GM19467 (cell line): ENCODE data around the gene TTYH3.

Experiments
- ATAC-seq: cut with Tn5 transposase; IDR thresholded peaks from one replicate; pipeline ENCODE4 v1.9.1; 2021; ENCODE audit warnings: mild to moderate bottlenecking, moderate library complexity; ENCODE audit not compliant: unreplicated experiment

TTYH3 gene

DNA sequence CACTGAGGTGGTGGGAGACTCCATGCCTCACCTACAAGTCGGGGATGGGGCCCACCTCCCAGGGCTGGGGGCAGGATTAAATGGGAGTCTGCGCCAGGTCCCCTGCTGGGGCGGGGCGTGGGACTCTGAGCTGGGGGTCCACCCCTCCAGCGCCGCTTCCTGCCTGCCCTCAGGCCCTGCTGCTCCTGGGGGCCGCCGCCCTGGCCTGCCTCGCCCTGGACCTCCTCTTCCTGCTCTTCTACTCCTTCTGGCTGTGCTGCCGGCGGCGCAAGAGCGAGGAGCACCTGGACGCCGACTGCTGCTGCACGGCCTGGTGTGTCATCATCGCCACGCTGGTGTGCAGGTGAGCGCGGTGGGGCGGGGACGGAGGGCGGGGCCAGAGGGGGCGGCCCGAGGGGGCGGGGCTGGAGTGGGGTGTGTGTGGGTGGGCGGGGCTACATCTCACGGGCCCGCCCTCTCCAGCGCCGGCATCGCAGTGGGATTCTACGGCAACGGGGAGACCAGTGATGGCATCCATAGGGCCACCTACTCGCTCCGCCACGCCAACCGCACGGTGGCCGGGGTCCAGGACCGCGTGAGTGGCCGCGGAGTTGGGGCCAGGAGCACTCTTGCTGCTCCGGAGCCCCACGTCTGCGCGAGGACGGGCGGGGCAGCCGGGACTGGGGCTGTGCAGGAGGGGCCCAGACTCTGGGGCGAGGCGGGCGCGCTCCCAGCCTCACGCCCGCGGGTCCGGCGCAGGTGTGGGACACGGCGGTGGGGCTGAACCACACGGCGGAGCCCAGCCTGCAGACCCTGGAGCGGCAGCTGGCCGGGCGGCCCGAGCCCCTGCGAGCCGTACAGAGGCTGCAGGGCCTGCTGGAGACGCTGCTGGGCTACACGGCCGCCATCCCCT lies 15.1 kb downstream of the TTYH3 start:
- ATAC-seq = no peak

DNA sequence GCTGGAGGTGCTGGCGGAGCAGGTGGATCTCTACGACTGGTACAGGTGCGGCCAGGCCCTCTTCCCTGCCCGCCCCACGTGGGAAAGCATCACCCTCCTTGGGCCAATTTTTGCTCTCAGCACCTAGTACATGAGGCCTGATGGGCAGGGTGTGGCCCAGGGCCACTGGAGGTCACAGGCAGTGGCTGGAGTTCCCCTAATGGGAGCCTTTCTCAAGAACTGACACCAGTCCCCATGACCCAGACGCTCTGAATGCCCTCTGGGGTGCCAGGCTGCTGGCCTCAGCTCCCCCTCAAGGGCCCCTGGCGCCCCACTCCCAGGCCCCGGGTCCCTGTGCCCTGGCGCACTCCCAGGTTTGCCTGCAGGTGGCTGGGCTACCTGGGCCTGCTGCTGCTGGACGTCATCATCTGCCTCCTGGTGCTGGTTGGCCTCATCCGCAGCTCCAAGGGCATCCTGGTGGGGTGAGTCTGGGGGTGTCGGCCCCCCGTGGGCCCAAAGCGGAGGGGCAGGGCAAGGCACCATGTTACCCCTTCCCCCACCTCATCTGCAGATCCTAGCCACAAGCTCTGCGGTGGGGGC lies 15.9 kb downstream of the TTYH3 start:
- ATAC-seq = no peak

DNA sequence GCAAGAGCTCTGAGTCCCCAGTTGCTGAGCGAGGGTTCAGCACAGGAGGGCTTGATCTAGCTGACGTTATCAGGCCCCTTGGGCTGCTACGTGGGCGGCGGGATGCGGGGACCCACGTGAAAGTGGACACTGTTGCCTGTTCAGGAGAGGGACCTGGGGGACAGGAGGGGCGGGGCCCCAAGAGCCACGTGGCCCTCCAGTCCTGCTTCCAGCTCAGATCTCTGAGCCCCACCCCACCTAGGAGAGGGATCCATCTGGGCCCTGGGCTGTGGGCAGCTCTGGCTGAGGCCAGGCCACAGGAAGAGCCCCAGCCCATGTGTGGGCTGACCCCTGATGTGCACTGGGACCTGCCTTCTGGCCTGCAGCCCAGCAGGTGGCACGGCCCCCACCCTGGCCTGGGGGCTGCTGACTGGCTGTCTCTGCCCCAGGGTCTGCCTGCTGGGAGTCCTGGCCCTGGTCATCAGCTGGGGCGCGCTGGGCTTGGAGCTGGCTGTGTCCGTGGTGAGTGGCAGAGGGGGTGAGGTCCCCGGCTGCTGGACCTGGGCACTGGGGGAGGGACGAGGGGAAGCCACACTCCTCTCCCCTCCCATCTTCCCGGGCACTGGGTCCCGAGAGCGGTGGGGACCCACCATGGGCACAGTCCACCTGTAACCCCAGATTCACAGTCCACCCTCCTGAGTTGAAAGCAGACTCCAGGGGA lies 17.5 kb downstream of the TTYH3 start:
- no peak for ATAC-seq

DNA sequence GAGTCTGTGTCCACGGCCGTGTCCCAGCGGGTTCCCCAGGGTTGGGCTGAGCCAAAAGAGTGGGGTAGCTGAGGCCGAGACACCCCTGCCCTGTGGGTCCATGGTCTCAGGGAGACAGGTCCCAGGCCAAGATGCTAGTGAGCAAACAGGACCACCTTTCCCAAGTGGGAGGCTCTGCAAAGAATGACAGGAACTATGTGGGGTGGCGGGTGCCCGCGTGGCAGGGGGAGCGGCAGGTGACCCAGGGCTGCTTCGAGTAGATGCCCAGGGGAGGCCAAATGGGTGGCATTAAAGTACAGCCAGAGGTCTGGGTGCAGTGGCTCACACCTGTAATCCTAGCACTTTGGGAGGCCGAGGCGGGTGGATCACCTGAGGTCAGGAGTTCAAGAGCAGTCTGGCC lies 18.2 kb downstream of the TTYH3 start:
- no peak for ATAC-seq

- no peak for ATAC-seq
These were observed 18.7 kb downstream of the TTYH3 start for GRCh38 chr7:2650451-2650850.

DNA sequence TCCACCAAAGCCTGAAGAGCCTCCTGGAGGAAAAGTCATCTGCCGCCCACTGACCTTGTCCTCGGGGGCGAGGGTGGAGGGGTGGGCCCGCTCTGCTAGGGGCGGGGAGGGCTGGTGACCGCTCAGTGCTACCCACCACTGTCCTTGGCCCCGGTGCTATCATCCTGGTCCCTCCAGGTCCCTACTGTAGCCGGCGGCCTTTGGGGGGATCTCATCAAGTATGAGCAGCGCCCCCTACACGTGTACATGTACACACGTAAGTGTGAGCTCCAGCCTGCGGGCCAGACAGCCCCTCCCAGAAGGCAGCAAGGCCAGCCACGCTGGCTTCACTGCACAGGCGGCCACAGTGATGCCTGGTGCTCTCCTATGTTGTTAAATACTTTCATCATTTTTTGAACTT lies 19.6 kb downstream of the TTYH3 start:
- no peak for ATAC-seq

- no peak for ATAC-seq
These were observed 20.3 kb downstream of the TTYH3 start for GRCh38 chr7:2651847-2652735.

- ATAC-seq = no peak
These were observed 20.9 kb downstream of the TTYH3 start for GRCh38 chr7:2652736-2653060.

GRCh38 chr7:2654059-2654458 lies 22.3 kb downstream of the TTYH3 start:
- no peak for ATAC-seq

DNA sequence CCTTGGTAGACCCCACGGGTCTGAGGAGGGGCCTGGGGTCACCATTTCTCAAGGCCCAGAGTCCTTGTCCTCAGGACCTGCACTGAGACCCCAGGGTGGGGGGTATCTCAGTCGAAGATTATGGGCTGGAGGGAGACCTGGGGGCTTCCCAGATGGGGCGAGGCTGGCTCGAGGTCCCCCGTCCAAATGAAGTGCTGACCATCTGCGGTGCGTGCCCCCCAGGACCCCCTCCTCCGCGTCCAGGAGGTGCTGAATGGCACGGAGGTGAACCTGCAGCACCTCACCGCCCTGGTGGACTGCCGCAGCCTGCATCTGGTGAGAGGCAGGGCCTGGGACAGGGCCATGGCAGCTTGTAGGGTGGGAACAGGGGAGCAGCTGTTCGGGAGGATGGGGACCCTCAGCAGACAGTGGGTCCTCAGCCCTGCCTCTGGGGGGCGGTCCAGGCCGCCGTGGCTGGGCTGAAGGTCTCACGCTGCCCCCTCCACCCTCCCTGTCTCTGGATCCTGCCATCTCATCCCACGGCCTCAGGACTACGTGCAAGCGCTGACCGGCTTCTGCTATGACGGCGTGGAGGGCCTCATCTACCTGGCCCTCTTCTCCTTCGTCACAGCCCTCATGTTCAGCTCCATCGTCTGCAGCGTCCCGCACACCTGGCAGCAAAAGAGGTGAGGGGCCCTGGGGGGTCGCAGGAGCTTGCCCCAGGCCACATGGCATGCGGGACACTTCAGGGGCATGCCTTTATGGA lies 24.3 kb downstream of the TTYH3 start:
- ATAC-seq = no peak

- ATAC-seq = no peak
These were observed 25.4 kb downstream of the TTYH3 start for GRCh38 chr7:2657208-2657607.

DNA sequence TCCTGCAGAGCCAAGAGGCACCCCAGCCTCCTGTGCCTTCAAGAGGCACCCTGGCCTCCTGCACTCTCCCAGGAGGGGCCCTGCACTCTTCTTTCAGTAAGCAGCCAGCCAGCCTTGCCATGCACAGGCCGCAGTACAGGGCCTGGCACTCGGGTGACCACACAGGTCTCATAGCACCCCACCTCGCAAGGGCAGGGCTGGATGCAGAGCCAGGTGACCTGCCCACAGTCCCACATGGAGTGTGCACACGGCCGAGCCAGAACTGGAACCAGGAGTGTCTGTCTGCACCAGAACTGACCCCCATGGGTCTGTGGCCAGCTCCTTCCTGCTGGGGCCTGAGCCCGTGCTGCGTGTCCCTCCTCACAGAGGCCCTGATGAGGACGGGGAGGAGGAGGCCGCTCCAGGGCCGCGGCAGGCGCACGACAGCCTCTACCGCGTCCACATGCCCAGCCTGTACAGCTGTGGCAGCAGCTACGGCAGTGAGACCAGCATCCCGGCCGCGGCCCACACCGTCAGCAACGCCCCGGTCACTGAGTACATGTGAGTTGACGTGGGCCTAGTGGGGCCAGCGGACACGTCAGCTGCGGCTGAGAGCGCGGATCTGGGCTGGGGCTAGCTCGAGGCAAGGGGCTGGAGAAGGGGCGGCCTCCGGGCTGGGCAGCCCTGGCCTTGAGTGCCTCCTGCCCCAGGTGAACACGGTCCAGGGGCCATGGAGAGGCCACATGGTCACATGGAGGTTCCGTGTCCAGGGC lies 26.3 kb downstream of the TTYH3 start:
- ATAC-seq = no peak

DNA sequence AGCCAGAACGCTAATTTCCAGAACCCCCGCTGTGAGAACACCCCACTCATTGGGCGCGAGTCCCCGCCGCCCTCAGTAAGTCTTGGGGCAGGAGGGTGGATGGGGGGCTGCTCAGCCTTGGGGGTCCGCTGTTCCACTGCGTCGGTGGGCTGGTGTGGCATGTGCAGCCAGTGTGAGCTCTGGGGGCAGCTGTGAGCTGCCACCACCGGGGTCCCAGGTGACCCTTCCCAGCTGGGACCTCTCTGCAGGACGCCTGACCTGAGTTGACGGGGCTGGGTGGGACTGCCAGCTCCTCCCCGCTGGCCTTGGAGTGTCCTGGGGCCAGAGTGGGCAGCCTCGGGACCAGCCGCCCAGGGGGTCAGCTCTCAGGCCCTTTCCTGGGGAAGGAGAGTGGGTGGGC lies 27.2 kb downstream of the TTYH3 start:
- ATAC-seq = no peak

DNA sequence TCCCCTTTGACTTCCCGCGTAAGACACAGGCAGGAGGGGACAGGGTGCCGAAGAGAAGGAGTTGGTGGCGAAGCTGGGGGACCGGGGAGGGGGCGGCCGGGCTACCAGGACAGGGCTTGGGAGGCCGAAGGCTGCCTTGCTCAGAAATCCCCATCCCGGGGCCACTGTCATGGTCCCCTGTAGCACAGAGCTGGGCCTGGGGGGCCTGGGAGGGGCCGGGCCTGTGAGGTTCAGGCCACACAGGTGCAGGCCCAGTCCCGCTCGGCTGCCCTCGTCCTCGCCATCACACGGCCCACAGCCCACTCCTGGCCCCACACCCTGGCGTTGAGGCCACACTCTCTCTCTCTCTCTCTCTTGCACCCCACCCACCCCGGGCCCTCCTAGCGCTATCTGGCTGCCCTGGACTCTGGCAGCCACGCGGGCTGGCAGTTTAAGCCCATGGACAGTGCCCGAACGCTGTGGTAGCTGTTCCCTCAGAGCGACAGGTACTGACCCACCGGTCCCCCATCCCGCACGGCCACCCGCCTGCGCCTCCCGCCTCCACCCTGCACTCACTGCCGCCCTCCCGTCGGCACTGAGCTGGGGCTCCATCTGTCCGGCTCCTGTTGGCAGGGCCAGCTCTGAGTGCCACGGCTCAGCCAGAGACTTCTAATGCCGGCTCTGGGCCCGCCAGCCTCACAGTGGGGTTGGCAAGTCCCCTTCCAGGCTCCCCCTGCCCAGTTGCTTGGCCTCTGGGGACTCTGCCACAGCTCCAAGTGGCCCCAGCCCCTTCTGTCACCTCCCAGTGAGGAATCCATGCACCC lies 28.0 kb downstream of the TTYH3 start:
- no peak for ATAC-seq

DNA sequence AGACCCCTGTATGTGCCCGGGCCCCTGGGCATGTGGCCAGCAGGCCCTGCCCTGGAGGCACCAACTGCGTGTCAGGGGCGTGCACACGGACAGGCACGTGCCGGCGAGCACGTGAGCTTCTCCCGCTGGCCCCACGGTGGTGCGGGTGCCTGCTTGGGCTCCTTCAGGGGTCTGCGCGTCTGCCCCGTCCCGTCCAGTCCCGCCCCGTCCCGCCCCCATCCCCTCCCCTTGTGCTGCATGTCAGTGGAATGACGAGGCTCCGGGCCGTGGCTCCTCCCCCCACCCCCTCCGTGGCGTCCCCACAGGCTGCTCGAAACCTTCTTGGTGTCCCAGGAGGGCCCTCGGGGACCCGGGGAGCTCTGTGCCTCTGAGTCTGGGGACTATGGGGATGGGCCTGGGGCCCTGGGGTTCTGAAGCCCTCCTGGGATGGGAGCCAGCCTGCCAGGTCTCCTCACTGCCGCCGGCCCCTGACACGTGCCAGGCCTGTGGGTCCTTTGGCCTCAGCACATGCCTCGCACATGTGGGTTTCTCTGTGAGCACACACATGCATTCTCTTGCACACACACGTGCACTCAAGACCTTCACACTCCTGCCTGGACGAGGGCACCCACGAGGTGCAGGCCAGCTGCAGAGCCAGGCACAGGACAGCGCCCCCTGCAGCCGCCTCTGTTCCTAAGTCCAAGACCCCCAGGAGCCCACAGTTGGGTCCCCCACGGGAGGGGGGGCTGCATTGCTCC lies 28.7 kb downstream of the TTYH3 start:
- ATAC-seq = no peak

DNA sequence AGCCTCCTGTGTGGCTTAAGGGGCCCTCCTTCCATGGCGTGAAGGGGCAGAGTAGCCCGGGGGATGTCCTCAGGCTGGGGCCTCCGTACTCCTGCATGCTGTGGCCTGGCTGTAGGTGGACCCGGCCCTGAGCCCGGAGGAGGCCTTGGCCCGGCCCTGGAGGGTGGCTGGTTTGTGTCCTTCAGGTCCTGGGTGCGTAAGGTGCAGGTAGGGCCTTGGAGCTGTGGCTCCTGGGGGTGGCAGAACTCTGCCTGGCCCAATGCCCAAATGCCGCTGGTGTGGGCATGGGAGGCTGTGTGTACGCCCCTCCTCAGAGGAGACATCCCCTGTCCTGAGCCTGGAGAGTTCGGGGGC lies 29.3 kb downstream of the TTYH3 start:
- ATAC-seq = no peak

DNA sequence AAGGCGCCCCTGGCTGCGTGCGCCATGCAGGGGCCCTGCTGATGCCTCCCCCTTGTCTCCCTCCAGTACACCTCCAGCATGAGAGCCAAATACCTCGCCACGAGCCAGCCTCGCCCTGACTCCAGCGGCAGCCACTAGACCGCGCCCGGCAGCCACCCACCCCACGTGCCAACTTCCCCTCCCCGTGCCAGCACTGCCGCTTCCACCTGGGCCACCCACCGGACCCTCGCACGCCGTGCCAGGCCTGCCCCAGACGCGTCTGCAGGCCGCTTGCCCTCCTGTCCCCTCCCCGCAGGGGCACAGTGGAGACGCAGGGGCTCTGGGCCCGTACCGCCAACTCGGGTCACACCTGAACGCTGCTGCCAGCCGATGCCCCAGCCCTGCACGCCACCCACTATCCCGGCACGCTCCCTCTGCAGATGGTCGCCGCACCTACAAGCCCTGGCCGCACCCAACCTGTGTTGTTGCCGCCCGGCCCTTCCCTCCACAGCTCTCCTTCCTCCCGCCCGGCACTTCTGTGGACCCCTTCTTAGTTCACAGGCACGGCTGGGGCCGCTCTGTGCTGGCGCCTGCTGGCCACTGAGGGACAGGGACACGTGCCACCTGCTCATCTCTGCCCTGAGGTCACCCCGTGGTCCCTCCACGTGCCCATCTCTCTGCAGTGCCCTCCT lies 30.0 kb downstream of the TTYH3 start:
- no peak for ATAC-seq
